Lower leg skin (tissue), 3 donors: ENCODE results near the gene KCNB1.

Source experiments
- CTCF ChIP-seq, 3 donors: fragments of 450-650 bp; IDR thresholded peaks; one replicate each; pipeline ENCODE4 v1.5.1; 2016; ENCODE audit warnings: antibody characterized with exemption in 3 of 3, mild to moderate bottlenecking in 3 of 3, moderate library complexity in 2 of 3
- POLR2A ChIP-seq, 2 donors: fragments of 450-650 bp; IDR thresholded peaks; one replicate each; pipeline ENCODE4 v1.6.1; 2016 to 2017; ENCODE audit warnings: antibody characterized with exemption in 2 of 2, mild to moderate bottlenecking in 1 of 2, moderate library complexity in 1 of 2

DNA sequence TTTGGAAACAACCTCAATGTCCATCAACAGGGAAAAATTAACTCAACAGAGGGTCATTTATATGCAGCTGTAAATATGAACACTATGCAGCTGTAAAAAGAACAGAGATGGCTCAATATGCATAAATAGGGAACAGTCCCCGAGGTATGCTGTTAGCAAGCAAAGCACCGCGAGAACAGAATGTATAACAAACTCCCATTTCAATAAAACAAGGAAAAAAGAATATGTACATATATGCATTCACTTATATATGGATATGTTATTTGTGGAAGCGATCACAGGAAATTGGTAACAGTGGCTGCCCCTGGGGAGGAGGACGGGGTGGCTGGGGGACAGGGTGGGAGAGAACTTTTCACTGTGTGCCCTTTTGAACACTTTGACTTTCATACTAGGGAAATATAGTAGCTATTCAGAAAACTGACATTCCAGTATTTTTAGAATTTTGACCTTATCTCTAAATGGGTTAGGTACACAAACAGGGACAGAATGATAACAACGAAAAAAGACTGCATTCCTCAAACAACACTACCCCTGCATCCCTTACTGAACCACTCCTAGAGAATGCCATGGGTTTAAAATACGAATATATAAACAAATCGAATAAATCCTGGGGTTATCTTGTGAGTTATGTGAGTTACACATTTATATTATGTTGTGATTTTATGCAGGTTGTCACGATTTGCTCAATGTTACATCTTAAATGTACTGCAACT is 64.5 kb downstream of the KCNB1 start:
- TF ChIP-seq CTCF (IDR thresholded peaks at IDR 0.05) = no peak
- TF ChIP-seq POLR2A (IDR thresholded peaks at IDR 0.05) = no peak
